ENCODE data around the gene FAM78A.

FAM78A gene

DNA sequence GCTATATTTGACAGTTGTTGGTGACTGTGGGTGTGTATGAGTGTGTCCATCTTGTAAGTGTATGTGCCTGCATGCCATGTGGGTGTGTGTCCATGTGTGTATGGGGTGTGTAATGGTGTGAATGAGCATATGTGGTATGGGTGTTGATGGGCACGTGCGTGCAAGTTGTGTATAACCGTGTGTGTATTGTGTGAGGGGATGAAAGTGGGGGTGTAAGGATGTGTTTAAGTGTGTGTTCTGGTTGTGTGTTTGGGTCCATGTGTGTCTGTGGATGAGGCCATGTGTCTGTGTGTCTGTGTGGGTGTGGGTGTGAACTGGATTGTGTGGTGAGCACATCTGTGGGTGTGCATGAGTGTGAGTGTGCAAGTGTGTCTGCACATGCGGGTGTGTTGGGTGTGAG, 5.9 kb upstream of the FAM78A start:
- CTCF ChIA-PET = no interaction called here
- POLR2A ChIA-PET = no interaction called here
- TF ChIP-seq, protein P1, sequence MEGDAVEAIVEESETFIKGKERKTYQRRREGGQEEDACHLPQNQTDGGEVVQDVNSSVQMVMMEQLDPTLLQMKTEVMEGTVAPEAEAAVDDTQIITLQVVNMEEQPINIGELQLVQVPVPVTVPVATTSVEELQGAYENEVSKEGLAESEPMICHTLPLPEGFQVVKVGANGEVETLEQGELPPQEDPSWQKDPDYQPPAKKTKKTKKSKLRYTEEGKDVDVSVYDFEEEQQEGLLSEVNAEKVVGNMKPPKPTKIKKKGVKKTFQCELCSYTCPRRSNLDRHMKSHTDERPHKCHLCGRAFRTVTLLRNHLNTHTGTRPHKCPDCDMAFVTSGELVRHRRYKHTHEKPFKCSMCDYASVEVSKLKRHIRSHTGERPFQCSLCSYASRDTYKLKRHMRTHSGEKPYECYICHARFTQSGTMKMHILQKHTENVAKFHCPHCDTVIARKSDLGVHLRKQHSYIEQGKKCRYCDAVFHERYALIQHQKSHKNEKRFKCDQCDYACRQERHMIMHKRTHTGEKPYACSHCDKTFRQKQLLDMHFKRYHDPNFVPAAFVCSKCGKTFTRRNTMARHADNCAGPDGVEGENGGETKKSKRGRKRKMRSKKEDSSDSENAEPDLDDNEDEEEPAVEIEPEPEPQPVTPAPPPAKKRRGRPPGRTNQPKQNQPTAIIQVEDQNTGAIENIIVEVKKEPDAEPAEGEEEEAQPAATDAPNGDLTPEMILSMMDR (IDR thresholded peaks at IDR 0.05; ENCODE audit: control extremely low read depth, extremely low read depth, low read depth, missing control alignments) = no peak
- DNase-seq (ENCODE audit: extremely low spot score) = no peak

DNA sequence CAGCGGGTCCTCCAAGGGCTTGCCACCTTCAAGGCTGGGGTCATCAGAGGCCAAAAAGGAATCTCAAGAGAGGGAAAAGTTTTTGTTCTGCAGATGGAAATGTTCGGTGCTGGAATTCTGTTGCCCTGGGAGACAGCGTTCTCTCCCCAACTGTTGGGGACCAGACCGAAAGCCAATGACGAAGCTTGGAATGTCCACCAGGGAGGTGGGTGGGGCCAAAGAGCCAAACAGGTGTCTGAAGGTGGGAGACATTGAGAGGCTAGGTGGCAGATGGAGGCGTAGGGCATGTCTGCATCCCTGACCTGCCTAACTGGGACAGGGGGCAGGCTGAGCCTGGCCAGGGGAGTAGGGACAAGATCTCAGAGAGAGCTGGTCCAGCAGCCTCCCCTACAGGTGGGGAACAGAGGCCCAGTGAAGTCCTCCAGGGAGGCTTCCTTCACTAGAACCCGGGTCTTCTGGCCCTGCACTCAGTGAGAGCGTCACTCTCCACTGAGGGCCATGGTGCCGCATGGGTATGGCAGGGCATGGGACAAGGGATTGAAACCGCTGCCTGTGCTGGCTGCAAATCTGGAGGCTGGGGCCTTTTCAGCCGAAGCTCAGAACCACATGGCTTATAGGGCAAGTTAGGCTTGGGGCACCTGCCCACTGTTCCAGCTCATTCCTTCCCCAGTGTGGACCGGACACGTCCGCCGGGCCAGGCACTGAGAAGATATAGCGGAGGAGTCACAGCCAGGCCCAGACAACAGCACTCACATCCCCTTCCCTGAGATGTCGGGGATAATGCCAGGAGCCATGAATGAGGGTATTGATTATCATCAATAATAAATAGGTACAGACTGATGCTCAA, 5.0 kb upstream of the FAM78A start:
- DNase-seq (ENCODE audit: extremely low spot score) = no peak
- TF ChIP-seq, protein P1 (IDR thresholded peaks at IDR 0.05; ENCODE audit: control extremely low read depth, extremely low read depth, low read depth, missing control alignments) = no peak
- CTCF ChIA-PET = no interaction called here
- POLR2A ChIA-PET = no interaction called here

DNA sequence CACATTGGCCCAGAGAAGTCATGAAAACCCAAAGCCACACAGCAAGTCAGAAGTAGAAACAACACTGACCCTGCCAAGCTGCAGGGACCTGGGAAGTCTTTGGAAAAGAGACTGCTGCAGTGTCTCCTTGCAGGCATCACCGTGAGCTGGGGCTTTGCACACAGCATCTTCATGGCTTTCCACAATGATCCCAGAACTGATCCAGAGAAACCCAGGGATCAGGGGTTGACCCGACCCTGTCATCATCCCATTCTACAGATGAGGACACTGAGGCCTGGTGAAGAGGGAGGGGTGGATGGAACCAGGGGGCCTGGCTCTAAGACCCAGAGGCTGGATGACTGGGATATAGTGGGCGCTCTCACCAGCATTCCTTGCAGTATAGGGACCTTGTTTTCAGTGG, 4.3 kb upstream of the FAM78A start:
- POLR2A ChIA-PET = interaction anchor here (0.5 kb wide), 1 partner anchor 1040 kb away, joined by 3 read pairs; no protein-coding TSS in a partner anchor
- DNase-seq (ENCODE audit: extremely low spot score) = no peak
- CTCF ChIA-PET = interaction anchor here (2.9 kb wide), 1 partner anchor 8 kb away, joined by 10 read pairs; the partner anchor contains the start of gene PLPP7
- TF ChIP-seq, protein P1 (IDR thresholded peaks at IDR 0.05; ENCODE audit: control extremely low read depth, extremely low read depth, low read depth, missing control alignments) = no peak

- TF ChIP-seq, protein P1 (IDR thresholded peaks at IDR 0.05; ENCODE audit: control extremely low read depth, extremely low read depth, low read depth, missing control alignments) = no peak
- POLR2A ChIA-PET = interaction anchor here (0.5 kb wide), 1 partner anchor 1040 kb away, joined by 3 read pairs; no protein-coding TSS in a partner anchor
- no peak for DNase-seq (ENCODE audit: extremely low spot score)
- CTCF ChIA-PET = interaction anchor here (0.8 to 2.9 kb wide), 3 partner anchors 9 to 112 kb away, joined by 3 to 10 read pairs (median 3); partner anchors contain the start of gene PLPP7
Observed at GRCh38 chr9:131279863-131280570, 3.7 kb upstream of the FAM78A start.

- POLR2A ChIA-PET = no interaction called here
Observed at GRCh38 chr9:131279196-131279862, 3.0 kb upstream of the FAM78A start.

More at GRCh38 chr9:131279196-131279862, 3.0 kb upstream of the FAM78A start:
- TF ChIP-seq, protein P1 (IDR thresholded peaks at IDR 0.05; ENCODE audit: control extremely low read depth, extremely low read depth, low read depth, missing control alignments) = no peak
- CTCF ChIA-PET = interaction anchor here (0.8 to 2.9 kb wide), 5 partner anchors 10 to 112 kb away, joined by 3 to 10 read pairs (median 3); partner anchors contain the start of gene PLPP7
- no peak for DNase-seq (ENCODE audit: extremely low spot score)
